ENCODE results near the gene ZNF37A. TPM values are rescaled to one million over a fixed set of nuclear protein-coding genes. Genes with fewer than 3 reads are reported as not detected.

ZNF37A gene
- total and polyA plus RNA-seq, 8 donors = 14.8 to 24.0 (median 18.0) TPM

DNA sequence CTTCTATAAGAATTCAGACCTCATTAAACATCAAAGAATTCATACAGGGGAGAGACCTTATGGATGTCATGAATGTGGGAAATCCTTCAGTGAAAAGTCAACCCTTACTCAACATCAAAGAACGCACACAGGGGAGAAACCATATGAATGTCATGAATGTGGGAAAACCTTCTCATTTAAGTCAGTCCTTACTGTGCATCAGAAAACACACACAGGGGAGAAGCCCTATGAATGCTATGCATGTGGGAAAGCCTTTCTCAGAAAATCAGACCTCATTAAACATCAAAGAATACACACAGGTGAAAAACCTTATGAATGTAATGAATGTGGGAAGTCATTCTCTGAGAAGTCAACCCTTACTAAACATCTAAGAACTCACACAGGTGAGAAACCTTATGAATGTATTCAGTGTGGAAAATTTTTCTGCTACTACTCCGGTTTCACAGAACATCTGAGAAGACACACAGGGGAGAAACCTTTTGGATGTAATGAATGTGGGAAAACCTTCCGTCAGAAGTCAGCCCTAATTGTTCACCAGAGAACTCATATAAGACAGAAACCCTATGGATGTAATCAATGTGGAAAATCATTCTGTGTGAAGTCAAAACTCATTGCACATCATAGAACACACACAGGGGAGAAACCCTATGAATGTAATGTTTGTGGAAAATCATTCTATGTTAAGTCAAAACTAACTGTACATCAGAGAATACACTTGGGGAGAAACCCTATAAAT, 24.1 kb downstream of the ZNF37A start:
- H3K9me3 ChIP-seq = peaks cover 25 to 99% of the 10 kb centered on the region in 2 donors
- TF ChIP-seq CTCF (IDR thresholded peaks at IDR 0.05) = no peak
- H3K36me3 ChIP-seq = peaks cover 4 to 55% of the 10 kb centered on the region in 2 donors
- ATAC-seq = no peak
- no peak for DNase-seq
- no peaks in the 10 kb centered on the region for H3K4me1 ChIP-seq
- no peaks in the 10 kb centered on the region for H3K27me3 ChIP-seq
- intact Hi-C loops (cut with DNase I) = no loop called here
- no peak overlapping the region for H3K27ac ChIP-seq
- no peak overlapping the region for H3K4me3 ChIP-seq

- Histone ChIP-seq H3K4me3 (no peak overlapping the region), H3K9me3 (peaks cover 23 to 99% of the 10 kb centered on the region in 2 donors), H3K27me3 (no peaks in the 10 kb centered on the region), H3K36me3 (peaks cover 4 to 47% of the 10 kb centered on the region in 2 donors), H3K27ac (no peak overlapping the region), H3K4me1 (no peaks in the 10 kb centered on the region)
- intact Hi-C loops (cut with DNase I) = no loop called here
- TF ChIP-seq CTCF (IDR thresholded peaks at IDR 0.05) = no peak
- ATAC-seq (no peak), DNase-seq (no peak)
Measured at GRCh38 chr10:38119038-38119437, 24.9 kb downstream of the ZNF37A start.

DNA sequence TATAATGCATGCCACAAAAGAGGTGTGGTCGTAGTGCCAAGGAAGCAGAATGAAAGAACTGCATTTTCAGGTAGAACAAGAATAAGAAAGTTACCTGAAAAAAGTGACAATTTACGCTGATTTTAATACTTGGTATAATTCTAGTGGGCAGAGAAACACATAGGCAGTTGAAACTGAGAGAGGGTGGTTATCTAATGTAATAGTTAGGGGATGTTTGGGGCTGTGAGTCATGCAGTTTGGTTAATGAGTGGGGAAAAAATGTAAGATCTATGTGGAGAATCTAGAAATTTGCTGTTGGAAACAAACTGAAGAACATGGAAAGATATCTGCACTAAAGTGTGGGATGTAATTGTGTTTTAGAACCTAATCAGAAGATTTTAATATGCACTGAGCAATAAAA, 33.7 kb downstream of the ZNF37A start:
- no peak for TF ChIP-seq CTCF (IDR thresholded peaks at IDR 0.05)
- DNase-seq (no peak), ATAC-seq (no peak)
- Histone ChIP-seq H3K27me3 (no peaks in the 10 kb centered on the region), H3K9me3 (peaks cover 4 to 100% of the 10 kb centered on the region in 2 donors), H3K4me1 (no peaks in the 10 kb centered on the region), H3K4me3 (no peak overlapping the region), H3K36me3 (no peaks in the 10 kb centered on the region), H3K27ac (no peak overlapping the region)
- intact Hi-C loops (cut with DNase I) = no loop called here

DNA sequence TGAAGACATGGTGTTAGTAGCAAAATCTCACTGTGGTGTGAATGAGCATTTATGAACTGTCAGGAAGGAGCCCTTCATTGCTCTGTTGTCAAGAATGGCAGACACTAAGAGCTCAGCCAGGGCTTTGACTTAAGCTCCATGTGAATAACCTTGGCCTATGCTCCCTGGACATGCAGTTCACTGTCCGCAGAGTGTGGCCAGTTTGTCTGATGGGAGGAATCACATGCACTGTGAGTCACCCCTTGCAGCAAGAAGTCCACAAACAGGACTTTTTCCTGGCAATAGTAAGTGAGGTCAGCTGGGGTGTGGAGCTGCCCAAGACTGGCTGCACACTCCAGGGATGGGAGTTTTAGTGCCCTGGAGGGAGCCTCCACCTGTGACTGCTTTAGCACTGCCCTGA, 49.5 kb downstream of the ZNF37A start:
- H3K4me1 ChIP-seq = no peaks in the 10 kb centered on the region
- H3K27ac ChIP-seq = no peak overlapping the region
- ATAC-seq (no peak), DNase-seq (no peak)
- H3K9me3 ChIP-seq = peaks cover 0 to 54% of the 10 kb centered on the region in 2 donors
- intact Hi-C loops (cut with DNase I) = no loop called here
- no peaks in the 10 kb centered on the region for H3K36me3 ChIP-seq
- no peaks in the 10 kb centered on the region for H3K27me3 ChIP-seq
- TF ChIP-seq CTCF (IDR thresholded peaks at IDR 0.05) = no peak
- no peak overlapping the region for H3K4me3 ChIP-seq

DNA sequence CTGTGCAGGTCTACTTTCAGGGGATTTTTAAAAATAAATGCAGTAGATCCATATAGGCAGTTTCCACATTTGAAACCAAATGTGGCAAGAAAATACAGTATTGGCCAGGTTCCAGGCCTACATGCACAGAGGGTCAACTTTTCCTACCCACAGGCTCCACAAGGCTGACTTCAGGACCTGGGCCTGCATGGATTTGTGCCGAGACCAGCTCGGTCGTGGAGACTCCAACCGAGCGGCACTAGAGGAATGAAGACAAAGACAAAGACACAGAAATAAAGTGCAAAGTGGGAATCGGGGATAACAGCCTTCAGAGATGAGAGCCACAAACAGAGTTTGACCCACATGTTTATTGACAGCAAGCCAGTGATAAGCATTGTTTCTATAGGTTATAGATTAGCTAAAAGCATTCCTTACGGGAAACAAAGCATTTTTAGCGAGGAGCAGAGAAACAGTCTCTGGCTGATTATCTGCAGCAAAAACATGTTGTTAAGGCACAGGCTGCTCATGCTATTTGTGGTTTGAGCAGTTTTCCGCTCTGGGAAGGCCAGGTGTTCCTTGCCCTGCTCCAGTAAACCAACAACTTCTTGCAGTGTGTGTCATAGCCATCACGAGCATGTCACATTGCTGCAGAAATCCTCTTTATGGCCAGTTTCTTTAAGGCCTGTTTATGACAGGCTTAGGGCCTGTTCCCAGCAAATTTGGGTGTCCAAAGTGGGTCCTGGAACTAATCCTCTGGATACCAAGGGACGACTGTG, 52.6 kb downstream of the ZNF37A start:
- intact Hi-C loops (cut with DNase I) = no loop called here
- Histone ChIP-seq H3K4me1 (no peaks in the 10 kb centered on the region), H3K9me3 (peaks cover 0 to 51% of the 10 kb centered on the region in 2 donors), H3K27ac (no peak overlapping the region), H3K4me3 (no peak overlapping the region), H3K27me3 (no peaks in the 10 kb centered on the region), H3K36me3 (no peaks in the 10 kb centered on the region)
- DNase-seq = no peak
- no peak for TF ChIP-seq CTCF (IDR thresholded peaks at IDR 0.05)
- no peak for ATAC-seq

Data from left lung (tissue), 10 donors.